T-helper 2 cell treated with Interferon-gamma antibody and Interleukin-4, amounts not matched to agents 5 μg/mL and 100 μg/mL, for 36 hours (primary cell): ENCODE measurements around the gene GET4.
A peak's percentile ranks its signal among the peaks of the same experiment; 100 is the strongest.
"Not testable (repeated sequence)": the region's sequence is repeated elsewhere in the genome, so short reads cannot be mapped to it uniquely, and the experiment has no call there.

Experiments used
- DNase-seq: peaks from one replicate; pipeline ENCODE4 v3.0.0; 2021; ENCODE audit warnings: low spot score
- H3K27ac Mint-ChIP-seq: one replicate; pipeline ENCODE4 v1.8.0; 2021; ENCODE audit warnings: mild to moderate bottlenecking, mixed read lengths
- H3K27me3 Mint-ChIP-seq: one replicate; pipeline ENCODE4 v1.8.0; 2021; ENCODE audit warnings: low read depth, mixed read lengths
- H3K36me3 Mint-ChIP-seq: one replicate; pipeline ENCODE4 v1.8.0; 2021; ENCODE audit warnings: low read depth, mixed read lengths
- H3K4me1 Mint-ChIP-seq: one replicate; pipeline ENCODE4 v1.8.0; 2021; ENCODE audit warnings: low read depth, mixed read lengths
- H3K4me3 Mint-ChIP-seq: one replicate; pipeline ENCODE4 v1.8.0; 2022; ENCODE audit warnings: mild to moderate bottlenecking, moderate library complexity, mixed read lengths
- H3K9me3 Mint-ChIP-seq: one replicate; pipeline ENCODE4 v1.8.0; 2021; ENCODE audit warnings: mixed read lengths

The GET4 gene

DNA sequence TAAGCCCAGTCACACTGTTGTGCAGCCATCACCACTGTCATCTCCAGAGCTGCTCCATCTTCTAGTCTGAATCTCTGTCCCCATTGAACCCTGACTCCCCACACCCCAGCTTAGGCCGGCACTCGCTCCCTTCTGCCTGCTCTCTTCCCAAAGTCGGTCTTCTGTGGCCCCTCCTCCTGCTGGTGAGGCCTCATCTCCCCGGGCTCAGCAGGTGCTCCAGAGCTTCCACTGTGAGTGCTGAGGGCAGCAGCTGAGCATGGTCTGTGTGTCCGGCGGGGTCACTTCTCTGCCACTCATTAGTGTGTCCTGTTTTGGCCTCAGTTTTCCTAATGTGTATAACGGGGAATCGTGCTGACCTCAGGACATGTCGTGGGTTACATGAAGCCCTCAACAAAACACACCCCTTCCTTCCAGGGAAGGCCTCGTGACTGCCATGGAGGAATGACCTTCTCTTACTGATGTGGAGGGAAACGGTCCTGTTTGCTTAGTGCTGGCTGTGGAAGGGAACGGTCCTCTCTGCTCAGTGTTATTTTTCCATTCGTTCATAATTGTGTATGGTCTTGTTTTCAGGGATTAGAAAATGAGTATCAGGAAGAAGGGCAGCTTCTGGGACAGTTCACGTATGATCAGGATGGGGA, 4.3 kb upstream of the GET4 start:
- Mint-ChIP-seq H3K4me3 (no peak overlapping the region), H3K36me3 (peaks cover 25% of the 10 kb centered on the region), H3K9me3 (no peaks in the 10 kb centered on the region), H3K27me3 (no peaks in the 10 kb centered on the region), H3K27ac (no peak overlapping the region), H3K4me1 (peaks cover 12% of the 10 kb centered on the region)
- DNase-seq = no peak

DNA sequence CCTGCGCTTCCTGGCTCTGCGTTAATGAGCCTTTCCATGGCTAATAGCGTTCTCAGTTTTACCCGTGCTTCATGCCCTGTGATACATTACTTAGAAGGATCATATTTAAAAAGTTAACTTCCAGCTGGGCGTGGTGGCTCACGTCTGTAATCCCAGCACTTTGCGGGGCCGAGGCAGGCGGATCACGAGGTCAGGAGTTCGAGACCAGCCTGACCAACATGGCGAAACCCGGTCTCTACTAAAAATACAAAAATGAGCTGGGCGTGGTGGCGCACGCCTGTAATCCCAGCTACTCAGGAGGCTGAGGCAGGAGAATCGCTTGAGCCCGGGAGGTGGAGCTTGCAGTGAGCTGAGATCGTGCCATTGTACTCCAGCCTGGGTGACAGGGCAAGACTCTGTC, 3.7 kb upstream of the GET4 start:
- H3K4me3 Mint-ChIP-seq, H3K27me3 Mint-ChIP-seq: not testable (repeated sequence)
- peaks cover 12% of the 10 kb centered on the region for H3K4me1 Mint-ChIP-seq

DNA sequence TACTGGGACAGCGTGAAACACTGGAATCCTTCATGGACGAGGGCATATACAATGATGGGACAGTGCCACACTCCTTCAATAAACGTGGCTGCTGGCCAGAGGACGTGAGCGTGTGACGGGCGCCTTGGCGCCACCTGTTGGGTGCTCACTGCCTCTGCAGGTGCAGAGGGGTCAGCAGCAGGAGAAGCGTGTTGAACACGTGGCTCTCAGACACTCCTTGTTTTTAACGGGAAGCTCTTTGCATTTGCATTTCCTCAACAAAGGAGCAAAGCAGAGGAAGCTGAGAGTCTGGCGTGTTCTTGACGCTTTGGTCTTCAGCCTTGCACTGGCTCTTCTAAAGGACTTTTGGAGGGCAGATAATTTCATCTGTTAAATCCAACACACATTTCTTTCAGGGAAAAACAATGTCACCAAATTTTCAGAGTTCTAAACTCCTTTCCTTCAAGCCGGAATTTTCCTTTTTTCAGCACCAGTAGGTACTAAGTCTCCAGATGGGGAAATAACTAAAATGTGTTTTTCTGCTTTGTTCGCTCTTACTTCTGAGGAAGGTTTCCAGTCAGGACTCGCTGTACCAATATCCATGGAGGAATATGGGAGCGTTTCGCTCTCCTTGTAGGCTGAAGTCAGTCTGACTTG, 2.9 kb upstream of the GET4 start:
- DNase-seq = peak; percentile 74
- Mint-ChIP-seq H3K9me3 (no peaks in the 10 kb centered on the region), H3K27me3 (no peaks in the 10 kb centered on the region), H3K27ac (peak overlapping the region; percentile 52), H3K4me1 (peaks cover 16% of the 10 kb centered on the region), H3K36me3 (peaks cover 21% of the 10 kb centered on the region), H3K4me3 (peak overlapping the region; percentile 24)

More for the DNA sequence above, 3.7 kb upstream of the GET4 start:
- not testable (repeated sequence) for DNase-seq, H3K27ac Mint-ChIP-seq, H3K9me3 Mint-ChIP-seq
- H3K36me3 Mint-ChIP-seq = peaks cover 21% of the 10 kb centered on the region

DNA sequence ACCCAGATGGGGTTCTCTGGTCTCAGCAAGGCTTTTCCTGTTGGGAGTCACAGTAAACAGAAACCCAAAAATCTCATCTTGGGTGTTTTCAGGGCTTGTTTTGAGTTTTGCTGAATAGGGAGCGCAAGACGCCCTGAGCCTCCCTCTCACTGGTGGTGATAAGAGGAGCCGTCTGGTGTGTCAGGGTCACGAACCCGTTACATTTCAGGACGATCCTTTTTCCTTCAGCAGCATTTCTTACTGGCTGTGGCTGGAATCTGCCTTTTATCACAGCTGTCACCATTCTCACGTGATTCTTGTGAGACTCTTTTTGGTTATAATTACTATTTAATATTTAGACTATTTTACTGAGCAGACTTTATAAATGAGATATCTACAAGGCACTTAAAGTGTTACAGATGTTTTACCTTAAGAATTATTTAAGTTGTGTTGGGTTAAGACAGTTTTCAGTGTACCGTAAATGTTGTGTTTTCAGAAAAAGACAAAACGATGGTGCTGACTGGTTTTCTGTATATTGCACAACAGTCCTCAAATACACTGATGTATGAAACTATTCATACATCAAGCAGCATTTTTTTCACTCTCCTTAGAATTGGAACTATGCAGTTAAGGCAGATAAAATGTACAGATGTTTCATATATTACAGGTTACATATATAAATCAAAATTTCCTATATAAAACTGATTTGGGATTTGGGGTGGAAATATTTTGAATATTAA, 2.2 kb upstream of the GET4 start:
- Mint-ChIP-seq H3K4me3 (no peak overlapping the region), H3K27ac (peak overlapping the region; percentile 52), H3K27me3 (no peaks in the 10 kb centered on the region), H3K36me3 (peaks cover 22% of the 10 kb centered on the region), H3K4me1 (peaks cover 16% of the 10 kb centered on the region), H3K9me3 (no peaks in the 10 kb centered on the region)
- no peak for DNase-seq

DNA sequence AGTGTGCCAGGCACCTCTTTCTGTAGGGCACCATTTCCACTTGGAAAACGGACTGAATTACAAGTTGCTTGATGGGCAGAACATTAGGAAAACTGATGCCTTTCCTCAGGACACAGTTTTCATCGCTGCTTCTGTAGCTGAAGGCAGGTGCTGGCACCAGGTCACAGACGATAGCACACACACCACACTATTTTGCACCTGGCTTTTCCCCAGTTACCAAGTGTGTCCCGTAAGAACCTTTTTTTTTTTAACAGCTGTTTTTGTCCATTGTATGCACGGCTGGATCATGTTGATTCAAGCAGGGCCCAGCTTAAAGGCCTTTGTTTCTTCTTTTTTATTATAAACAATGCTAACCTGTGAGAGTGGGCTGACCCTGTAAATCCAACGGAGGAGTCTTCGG, 1.3 kb upstream of the GET4 start:
- Mint-ChIP-seq H3K27ac (peak overlapping the region; percentile 10), H3K9me3 (no peaks in the 10 kb centered on the region), H3K27me3 (no peaks in the 10 kb centered on the region), H3K4me3 (no peak overlapping the region), H3K4me1 (peaks cover 16% of the 10 kb centered on the region), H3K36me3 (peaks cover 20% of the 10 kb centered on the region)
- DNase-seq = no peak

DNA sequence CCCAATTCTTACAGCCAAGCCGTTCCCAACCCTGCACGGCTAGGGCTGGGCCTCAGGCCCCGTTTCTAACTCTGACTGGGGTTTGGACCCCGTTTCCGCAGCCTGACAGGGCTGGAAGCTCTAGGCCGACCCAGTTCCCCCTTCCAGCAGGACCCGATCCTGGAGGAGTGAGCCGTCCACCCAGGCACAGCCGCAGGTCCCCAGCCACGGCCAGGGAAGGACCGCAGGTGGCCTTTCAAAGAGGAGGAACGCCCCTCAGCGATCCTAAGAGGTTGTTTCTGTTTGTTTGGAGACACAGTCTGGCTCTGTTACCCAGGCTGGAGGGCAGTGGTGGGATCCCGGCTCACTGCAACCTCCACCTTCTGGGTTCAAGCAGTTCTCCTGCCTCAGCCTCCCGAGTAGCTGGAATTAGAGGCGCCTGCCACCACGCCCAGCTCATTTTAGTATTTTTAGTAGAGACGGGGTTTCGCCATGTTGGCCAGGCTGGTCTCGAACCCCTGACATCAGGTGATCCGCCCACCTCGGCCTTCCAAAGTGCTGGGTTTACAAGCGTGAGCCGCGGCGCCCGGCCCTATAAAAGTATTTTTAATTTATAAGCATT, 778 bp upstream of the GET4 start:
- Mint-ChIP-seq H3K4me3 (no peak overlapping the region), H3K27ac (peak overlapping the region; percentile 20), H3K36me3 (peaks cover 19% of the 10 kb centered on the region), H3K4me1 (peaks cover 16% of the 10 kb centered on the region), H3K27me3 (no peaks in the 10 kb centered on the region), H3K9me3 (no peaks in the 10 kb centered on the region)
- no peak for DNase-seq

DNA sequence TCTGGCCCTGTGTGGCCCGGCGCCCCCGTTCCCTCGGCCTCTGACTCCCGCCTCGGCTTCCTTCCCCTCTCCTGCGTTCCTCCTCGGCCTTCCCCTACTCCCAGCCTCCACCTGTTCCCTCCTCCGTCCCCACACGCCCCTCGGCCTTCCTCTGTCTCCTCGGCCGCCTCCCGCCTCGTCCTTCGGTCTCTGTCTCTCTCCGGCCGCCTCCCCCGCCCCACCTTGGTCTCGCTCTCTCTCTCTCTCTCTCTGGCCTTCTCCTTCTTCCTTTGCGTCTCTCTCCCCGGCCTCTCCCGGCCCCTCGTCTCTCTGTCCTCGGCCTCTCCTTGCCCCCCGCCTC, 588 bp downstream of the GET4 start:
- H3K27ac Mint-ChIP-seq = peak overlapping the region; percentile 97
- peaks cover 16% of the 10 kb centered on the region for H3K4me1 Mint-ChIP-seq
- H3K36me3 Mint-ChIP-seq = peaks cover 15% of the 10 kb centered on the region
- DNase-seq = no peak
- H3K9me3 Mint-ChIP-seq = no peaks in the 10 kb centered on the region
- no peaks in the 10 kb centered on the region for H3K27me3 Mint-ChIP-seq
- H3K4me3 Mint-ChIP-seq = peak overlapping the region; percentile 94

DNA sequence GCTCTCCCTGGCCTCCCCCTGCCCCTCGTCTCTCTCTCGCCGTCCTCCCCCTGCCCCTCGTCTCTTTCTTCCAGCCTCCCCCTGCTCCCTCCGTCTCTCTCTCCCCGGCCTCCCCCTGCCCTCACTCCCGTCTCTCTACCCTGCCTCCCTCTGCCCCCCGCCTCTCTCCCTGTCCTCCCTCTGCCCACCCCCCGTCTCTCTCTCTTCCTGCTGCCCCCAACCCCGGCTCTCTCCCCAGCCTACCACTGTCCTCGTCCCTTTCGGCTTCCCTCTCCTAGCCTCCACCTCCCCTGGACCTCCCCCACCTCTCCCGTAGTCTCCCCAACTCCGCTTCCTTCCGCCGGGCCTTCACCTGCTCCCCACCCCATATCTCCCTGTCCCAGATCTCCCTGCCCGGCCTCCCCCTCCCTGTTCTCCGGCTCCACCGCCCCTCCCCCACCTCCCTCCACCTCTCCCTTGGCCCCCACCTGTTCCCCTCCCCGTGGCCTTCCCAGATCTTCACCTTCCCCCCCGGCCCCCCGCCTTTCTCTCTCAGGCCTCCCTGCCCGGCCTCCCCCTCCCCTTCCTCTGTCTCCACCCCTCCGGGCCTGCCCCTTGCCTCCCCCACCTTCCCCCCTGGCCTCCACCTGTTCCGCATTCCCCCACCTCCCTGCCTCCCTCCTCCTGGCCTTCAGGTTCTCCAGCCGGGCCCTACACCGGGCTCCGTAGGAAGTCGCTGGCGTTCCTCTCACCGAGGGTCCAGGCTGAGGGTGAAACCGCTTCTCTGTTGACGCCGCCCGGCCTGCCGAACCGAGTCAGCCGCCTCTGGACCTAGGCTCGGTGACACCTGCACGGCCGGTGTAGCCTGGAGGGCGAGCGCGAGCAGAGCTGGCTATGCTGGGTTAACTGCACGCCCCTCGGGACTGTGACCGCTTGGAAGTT, 1.2 kb downstream of the GET4 start:
- H3K27me3 Mint-ChIP-seq = no peaks in the 10 kb centered on the region
- H3K36me3 Mint-ChIP-seq = peaks cover 11% of the 10 kb centered on the region
- no peaks in the 10 kb centered on the region for H3K9me3 Mint-ChIP-seq
- peaks cover 16% of the 10 kb centered on the region for H3K4me1 Mint-ChIP-seq
- peak overlapping the region; percentile 94 for H3K4me3 Mint-ChIP-seq
- peak overlapping the region; percentile 97 for H3K27ac Mint-ChIP-seq
- no peak for DNase-seq

DNA sequence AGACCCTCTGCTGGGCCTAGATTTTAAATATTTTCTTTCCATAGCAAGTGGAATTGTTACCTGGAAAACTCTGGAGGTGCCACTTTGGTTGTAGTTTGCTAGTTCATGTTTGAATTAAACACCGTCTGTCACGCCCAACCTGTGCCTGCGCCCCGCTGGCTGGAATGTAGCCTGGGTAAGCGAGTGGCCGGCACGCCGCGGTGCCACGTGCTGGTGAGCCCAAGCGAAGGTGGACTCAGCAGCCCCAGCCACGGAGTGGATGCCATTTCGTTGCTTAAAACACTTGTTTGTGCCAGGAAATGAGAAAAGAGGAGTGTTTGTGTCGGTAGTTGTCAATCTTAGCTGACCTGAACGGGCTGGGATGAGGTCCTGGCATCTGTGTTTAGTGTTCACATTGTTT, 2.7 kb downstream of the GET4 start:
- DNase-seq = no peak
- peaks cover 4% of the 10 kb centered on the region for H3K4me1 Mint-ChIP-seq
- H3K4me3 Mint-ChIP-seq = peak overlapping the region; percentile 65
- no peaks in the 10 kb centered on the region for H3K9me3 Mint-ChIP-seq
- no peak overlapping the region for H3K27ac Mint-ChIP-seq
- H3K27me3 Mint-ChIP-seq = no peaks in the 10 kb centered on the region
- H3K36me3 Mint-ChIP-seq = peaks cover 3% of the 10 kb centered on the region

DNA sequence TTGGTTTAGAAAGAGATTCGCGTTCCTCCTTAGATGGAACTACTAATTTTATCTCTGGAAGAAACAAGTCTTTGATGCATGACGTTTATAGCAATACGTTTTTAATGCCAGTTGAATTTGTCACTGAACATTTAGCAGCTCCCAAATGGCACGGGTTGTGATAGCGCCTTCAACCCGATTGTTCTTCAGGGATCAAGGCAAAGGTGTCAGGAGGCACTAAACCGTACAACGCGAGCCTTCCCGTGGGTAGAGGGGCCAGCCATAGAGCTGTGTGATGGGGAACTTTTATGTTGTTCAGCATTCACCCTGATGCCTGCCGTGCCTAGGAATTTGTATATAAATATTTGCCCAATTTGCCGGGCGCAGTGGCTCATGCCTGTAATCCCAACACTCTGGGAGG, 3.4 kb downstream of the GET4 start:
- H3K4me3 Mint-ChIP-seq = no peak overlapping the region
- H3K27me3 Mint-ChIP-seq = no peaks in the 10 kb centered on the region

DNA sequence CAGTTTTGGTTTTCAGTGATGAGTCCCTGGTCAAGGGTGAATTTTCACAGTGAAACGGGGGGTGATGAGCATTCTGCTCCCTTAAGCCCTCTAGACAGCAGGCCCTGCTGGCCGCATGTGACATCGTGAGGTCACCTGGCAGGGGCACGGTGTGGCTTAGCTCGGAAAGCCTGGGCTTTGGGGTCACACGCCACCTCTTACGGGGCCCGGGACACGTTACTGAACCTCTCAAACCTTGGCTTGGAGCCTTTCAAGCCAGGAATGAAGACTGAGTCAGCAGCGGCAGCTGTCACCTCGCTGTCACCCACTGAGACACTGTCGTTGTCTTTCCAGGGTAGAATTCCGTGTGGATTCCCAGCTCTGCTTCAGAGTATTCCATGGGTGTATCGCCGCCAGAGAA, 4.1 kb downstream of the GET4 start:
- Mint-ChIP-seq H3K36me3 (peaks cover 3% of the 10 kb centered on the region), H3K4me1 (peaks cover 4% of the 10 kb centered on the region), H3K27me3 (no peaks in the 10 kb centered on the region), H3K9me3 (no peaks in the 10 kb centered on the region), H3K27ac (no peak overlapping the region), H3K4me3 (no peak overlapping the region)
- no peak for DNase-seq

More for the DNA sequence above, 3.4 kb downstream of the GET4 start:
- no peak for DNase-seq
- Mint-ChIP-seq H3K9me3 (no peaks in the 10 kb centered on the region), H3K27ac (no peak overlapping the region), H3K36me3 (peaks cover 3% of the 10 kb centered on the region), H3K4me1 (peaks cover 4% of the 10 kb centered on the region)

DNA sequence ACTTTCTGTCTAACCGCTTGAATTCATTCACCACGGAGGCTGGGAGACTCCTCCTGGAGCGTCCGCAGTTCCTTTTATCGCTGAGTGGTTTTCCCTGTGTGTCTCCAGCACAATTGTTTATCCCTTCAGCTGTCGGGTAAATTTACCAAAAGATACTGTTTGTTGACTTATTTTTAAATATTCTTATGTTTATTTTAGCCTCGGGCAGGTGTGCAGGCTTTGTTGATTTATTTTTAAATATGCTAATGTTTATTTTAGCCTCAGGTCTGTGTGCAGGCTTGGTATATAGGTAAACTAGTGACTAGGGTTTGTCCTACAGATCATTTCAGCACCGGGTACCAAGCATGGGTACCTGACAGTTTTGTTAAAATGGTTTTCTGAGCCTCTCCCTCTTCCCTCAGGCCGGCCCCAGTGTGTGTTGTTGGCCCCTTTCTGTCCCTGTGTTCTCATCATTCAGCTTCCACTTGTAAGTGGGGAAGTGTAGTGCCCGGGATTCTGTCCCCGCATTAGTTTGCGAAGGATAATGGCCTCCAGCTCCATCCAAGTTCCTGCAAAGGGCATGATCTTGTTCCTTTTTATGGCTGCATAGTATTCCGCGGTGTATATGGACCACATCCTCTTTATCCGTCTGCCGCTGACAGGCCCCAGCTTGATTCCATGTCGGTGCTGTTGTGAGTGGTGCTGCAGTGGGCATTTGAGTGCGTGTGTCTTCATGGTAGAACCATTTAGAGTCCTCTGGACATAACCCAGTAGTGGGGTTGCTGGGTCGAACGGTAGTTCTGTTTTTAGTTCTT, 5.3 kb downstream of the GET4 start:
- H3K4me3 Mint-ChIP-seq = no peak overlapping the region
- H3K4me1 Mint-ChIP-seq = peaks cover 4% of the 10 kb centered on the region
- H3K36me3 Mint-ChIP-seq = peaks cover 3% of the 10 kb centered on the region
- H3K27me3 Mint-ChIP-seq = no peaks in the 10 kb centered on the region
- H3K9me3 Mint-ChIP-seq = no peaks in the 10 kb centered on the region
- DNase-seq = no peak
- no peak overlapping the region for H3K27ac Mint-ChIP-seq
